Fibroblast of skin of right biceps (primary cell): ENCODE measurements around the gene ADAMTS12.

Experiments used
- DNase-seq: peaks from one replicate; pipeline ENCODE4 v3.0.0-alpha.2; 2013

The ADAMTS12 gene

GRCh38 chr5:33637011-33637410, 254.8 kb downstream of the ADAMTS12 start:
- no peak for DNase-seq

- DNase-seq = no peak
Measured at GRCh38 chr5:33635582-33635981, 256.2 kb downstream of the ADAMTS12 start.

- DNase-seq = no peak
Measured at GRCh38 chr5:33633699-33634098, 258.1 kb downstream of the ADAMTS12 start.

GRCh38 chr5:33631786-33632185, 260.0 kb downstream of the ADAMTS12 start:
- DNase-seq = no peak

DNA sequence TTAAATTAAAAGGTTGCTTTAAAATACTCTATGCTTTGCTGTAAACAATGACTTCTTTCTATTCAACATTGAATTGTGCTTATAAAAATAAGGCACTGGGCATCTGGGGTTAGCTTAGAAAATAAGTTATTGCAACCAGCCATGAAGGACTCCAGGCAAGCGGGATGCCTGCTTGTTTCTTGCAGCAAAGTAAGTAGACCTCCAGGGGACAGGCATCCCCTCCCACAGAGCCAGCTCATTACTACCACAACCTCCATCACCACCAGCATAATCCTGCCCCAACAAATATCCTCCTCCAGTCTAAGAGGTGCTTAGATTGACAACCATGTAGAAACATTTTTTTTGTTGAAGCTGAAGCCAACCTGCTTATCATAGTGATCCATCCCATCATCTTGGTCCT, 260.7 kb downstream of the ADAMTS12 start:
- no peak for DNase-seq

DNA sequence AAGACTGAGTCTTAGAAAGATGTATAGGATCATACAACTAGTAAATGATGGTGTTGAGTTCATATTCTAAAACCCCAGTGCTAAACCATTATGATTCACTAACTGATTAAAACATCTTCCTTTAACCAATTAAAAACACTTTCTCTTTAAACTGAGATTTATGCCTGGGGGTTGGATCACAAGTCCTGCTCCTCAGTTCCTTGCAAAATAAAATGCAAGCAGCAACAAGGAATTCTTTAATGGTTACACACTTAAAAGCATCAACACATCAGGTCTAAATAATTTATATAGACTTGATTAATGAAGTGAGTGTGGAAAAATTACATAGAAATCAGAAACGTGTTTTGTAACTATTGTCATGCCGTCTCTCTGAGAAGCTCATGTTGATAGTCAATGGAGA, 261.8 kb downstream of the ADAMTS12 start:
- DNase-seq = peak; percentile 53

DNA sequence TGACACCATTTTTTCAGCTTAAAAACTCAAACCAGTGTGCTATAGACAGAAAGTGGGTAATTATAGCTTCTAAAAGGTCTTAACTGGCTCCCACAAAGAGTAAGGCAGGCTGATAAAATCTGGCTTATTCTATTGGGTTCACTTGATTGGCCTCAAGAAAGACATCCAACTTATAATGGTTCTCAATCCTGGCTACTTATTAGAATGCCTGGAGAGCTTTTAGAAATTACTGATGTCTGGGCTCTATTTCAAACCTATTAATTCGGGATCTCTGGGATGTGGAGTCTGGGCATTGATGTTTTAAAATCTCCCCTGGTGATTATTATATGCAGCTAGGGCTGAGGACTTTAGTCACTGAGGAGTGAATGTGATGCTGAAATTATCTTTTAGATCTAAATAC, 263.0 kb downstream of the ADAMTS12 start:
- no peak for DNase-seq

- no peak for DNase-seq
Measured at GRCh38 chr5:33621514-33621913, 270.3 kb downstream of the ADAMTS12 start.

DNA sequence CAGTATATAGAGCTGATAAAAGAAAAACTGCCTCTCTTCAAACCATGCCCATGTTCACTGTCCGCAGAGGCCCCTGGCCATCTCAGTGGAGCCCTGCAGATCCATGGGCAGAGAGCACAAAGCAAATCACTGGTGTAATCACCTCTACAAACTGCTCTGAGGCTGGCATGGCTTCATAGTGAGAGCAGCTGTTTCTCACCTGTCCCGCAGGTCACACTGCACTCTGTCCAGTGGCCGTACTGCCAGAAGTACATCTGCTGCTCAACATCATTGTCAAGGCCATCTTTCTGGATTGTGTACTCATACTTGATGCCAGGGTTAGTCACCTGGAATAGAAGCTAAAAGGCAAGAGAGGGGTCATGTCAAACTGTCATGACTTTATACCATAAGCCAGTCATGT, 277.8 kb downstream of the ADAMTS12 start:
- DNase-seq = no peak

DNA sequence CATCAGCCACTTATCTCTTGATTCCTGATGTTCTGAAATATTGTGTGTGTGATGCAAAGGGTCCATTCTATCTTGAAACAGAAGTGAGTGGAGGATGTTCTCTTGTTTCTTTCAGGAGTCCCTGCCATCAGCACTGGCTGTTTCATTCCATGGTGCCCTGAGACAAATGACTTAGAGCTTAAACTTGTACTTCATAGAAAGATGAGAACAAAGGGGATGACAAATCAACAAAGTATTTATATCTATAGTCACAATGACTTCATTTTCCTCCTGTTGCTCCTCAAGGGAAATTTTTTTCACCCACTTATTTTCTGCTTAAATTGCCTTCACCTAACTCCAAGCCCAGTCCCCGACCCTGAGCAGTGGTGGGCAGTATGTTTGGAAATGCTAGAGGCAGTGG, 279.4 kb downstream of the ADAMTS12 start:
- peak; percentile 87 for DNase-seq

- DNase-seq = peak; percentile 87
Measured at GRCh38 chr5:33611877-33612276, 279.9 kb downstream of the ADAMTS12 start.

GRCh38 chr5:33608344-33609041, 283.3 kb downstream of the ADAMTS12 start:
- DNase-seq = peak; percentile 18

DNA sequence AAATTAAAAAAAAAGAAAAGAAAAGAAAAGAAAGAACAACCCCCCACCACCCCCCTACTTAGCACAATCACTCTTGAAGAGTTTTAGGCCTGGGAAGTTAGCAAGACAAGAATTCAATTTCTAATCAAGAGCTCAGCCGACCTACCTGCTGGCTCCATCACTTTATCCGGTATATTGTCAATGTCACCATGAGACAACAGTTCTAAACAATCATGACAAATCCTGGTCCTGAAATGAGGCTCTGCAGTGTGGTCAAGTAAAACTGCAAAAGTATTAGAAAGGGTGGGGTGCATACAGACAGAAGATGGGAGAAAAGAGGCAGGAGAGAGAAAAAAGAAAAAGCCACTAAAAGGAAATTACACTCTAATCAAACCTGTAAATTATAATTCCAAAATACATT, 287.3 kb downstream of the ADAMTS12 start:
- no peak for DNase-seq

- DNase-seq = peak; percentile 61
Measured at GRCh38 chr5:33601881-33602280, 289.9 kb downstream of the ADAMTS12 start.

DNA sequence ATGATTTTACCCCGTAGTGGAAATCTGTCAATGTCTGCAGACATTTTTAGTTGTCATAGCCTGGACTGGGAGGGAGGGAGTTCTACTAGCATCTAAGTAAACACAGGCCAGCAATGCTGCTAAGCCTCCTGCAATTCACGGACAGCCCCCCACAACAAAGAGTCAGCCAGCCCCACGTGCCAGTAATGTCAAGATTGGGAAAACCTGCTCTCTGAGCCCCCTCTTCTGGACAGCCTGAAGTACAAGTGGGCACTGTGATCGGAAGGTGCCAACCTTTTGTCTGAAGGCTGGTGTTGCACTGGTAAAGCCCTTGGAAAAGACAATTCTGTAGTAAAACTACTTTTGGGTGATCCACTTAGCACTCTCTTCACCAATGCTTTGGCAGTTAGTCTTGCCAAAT, 296.5 kb downstream of the ADAMTS12 start:
- DNase-seq = no peak

DNA sequence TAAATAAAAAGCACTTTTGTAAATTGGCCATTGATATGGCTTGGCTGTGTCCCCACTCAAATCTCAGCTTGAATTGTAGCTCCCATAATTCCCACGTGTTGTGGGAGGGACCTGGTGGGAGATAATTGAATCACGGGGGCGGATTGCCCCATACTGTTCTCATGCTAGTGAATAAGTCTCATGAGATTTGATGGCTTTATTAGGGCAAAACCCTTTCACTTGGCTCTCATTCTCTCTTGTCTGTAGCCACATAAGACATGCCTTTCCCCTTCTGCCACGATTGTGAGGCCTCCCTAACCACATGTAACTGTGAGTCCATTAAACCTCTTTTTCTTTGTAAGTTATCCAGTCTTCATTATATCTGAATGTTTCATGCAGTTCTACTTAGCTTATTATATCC, 297.8 kb downstream of the ADAMTS12 start:
- DNase-seq = no peak

- DNase-seq = no peak
Measured at GRCh38 chr5:33592245-33592644, 299.5 kb downstream of the ADAMTS12 start.

- peak; percentile 23 for DNase-seq
Measured at GRCh38 chr5:33588654-33589372, 303.0 kb downstream of the ADAMTS12 start.

DNA sequence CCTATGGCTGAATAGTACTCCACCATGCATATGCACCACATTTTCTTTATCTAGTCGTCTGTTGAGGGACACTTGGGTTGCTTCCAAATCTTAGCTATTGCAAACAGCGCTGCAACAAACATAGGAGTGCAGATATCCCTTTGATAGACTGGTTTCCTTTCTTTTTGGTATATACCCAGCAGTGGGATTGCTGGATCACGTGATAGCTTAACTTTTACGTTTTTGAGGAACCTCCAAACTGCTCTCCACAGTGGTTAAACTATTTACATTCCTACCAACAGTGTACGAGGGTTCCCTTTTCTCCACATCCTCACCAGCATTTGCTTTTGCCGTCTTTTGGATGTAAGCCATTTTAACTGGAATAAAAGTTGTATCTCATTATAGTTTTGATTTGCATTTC, 308.5 kb downstream of the ADAMTS12 start:
- DNase-seq = no peak

DNA sequence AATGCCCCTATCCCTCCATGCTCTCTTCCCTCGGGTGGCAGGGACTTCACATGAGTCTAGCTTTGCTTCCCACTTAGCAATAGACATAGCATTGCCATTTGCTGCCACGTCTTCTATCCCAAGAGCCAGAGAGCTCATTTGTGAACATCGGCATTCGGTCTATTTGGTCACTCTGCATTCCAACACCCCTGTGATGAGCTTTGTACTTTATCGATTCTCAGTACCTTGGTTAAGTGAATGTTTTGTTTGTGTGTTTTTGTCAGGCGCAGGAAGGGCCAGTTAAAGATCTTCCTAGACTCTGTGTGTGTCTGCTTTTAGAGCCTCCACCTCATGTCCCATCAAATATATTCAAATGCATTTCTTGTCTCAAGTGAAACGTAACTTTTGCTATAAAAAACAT, 309.4 kb downstream of the ADAMTS12 start:
- DNase-seq = no peak

- DNase-seq = no peak
Measured at GRCh38 chr5:33579789-33580188, 312.0 kb downstream of the ADAMTS12 start.

DNA sequence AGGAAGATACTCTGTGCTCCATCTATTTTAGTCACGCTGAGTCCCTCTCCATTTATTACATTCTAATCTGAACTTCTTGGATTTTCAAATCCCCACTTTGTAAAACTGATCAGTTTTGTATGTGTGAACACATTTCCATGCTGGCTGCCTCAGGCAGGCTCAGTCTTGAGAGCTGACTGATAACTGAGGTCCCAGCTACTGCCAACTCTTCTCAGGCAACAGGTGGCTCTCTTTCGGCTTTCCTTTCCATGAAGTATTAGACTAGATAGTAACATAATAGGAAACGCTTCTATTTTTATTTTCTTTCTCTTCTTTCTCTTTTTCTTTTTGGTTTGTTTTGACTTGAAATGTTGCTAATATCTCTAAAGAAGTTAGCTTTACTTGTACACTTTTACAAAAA, 312.6 kb downstream of the ADAMTS12 start:
- DNase-seq = no peak

DNA sequence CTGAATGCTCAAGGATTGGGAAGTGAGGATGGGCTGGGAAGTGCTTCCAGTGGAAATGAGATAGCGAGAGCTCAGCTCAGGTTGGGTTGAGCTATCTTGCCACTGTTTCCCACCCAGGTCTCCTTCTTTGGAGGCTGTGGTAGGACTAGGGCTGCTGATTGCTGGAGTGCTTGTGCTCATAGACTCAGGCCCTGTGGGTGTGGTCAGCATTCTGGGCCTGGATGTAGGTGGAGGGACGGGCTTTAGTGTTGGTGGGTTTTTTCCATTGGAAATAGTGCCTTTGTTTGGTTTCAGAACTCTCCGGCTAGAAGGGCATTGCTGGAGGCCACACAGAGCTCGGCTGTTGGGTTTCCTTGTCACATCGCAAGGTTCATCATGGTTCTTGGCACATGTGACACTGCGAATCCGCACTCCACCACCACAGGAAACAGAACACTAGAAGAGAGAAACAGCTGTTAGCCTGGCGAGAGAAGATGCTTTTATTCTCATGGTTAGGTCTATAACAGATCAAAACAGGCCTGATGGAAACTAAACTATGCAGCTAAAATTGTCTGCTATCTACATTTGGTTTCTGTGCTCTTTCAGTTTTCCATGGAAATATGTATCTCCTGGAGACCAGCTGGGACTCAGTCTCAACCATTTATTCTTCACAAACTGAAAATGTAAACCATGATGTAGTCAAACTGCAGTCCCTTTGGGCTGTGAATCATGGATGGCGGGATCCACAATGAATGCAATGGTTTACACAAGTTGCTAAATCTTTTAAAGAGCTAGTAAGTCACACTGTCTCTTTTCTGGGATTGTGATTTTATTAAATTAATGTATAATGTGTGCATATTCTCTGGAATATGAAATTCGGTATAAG, 314.8 kb downstream of the ADAMTS12 start:
- no peak for DNase-seq

GRCh38 chr5:33565324-33565723, 326.5 kb downstream of the ADAMTS12 start:
- DNase-seq = no peak
